Peyer's patch (tissue), 4 donors: ENCODE data around the gene ZC2HC1C.

ENCODE experiments used
- POLR2A ChIP-seq, 2 donors: fragments of 450-650 bp; IDR thresholded peaks; one replicate each; pipeline ENCODE4 v1.5.1; 2017; ENCODE audit warnings: antibody characterized with exemption in 2 of 2, mild to moderate bottlenecking in 2 of 2, moderate library complexity in 2 of 2
- TF ChIP-seq, protein P1 (sequence below), 6 experiments: fragments of 450-650 bp in 4 of 6; fragments of 200-600 bp in 2 of 6; sonication (generic) in 1 of 6; IDR thresholded peaks; one replicate each; pipeline ENCODE4 v1.5.1; 2017 to 2019; ENCODE audit warnings: antibody characterized with exemption in 6 of 6, mild to moderate bottlenecking in 3 of 6, moderate library complexity in 1 of 6

DNA sequence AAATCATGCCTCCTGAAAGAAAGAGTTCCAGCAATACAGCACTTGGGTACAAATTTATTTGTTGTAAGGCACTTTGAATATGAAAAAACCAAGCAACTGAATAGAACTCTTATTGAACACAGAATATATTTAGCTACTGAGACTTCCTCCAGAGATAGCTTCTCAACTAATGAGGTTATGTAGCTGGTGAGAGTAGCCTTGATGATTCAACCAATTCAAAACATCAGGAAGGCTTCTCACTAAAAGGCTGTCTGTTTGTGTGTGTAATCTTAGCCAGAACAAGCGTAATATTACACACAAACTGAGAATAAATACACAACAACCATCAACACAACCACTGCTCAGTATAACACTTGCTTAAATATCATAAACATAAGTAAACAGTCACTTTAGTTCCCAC is 46.3 kb upstream of the ZC2HC1C start:
- no peak for TF ChIP-seq POLR2A (IDR thresholded peaks at IDR 0.05)
- TF ChIP-seq, protein P1, sequence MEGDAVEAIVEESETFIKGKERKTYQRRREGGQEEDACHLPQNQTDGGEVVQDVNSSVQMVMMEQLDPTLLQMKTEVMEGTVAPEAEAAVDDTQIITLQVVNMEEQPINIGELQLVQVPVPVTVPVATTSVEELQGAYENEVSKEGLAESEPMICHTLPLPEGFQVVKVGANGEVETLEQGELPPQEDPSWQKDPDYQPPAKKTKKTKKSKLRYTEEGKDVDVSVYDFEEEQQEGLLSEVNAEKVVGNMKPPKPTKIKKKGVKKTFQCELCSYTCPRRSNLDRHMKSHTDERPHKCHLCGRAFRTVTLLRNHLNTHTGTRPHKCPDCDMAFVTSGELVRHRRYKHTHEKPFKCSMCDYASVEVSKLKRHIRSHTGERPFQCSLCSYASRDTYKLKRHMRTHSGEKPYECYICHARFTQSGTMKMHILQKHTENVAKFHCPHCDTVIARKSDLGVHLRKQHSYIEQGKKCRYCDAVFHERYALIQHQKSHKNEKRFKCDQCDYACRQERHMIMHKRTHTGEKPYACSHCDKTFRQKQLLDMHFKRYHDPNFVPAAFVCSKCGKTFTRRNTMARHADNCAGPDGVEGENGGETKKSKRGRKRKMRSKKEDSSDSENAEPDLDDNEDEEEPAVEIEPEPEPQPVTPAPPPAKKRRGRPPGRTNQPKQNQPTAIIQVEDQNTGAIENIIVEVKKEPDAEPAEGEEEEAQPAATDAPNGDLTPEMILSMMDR (IDR thresholded peaks at IDR 0.05), result no peak
